Nephron progenitor cell (in vitro differentiated cells): Measurements from ENCODE around the gene FBXL22.

Experiments used
- DNase-seq: peaks from one replicate; pipeline ENCODE4 v3.0.0; 2021
- H3K27ac Mint-ChIP-seq: 2 replicates; pipeline ENCODE4 v1.8.0; 2021; ENCODE audit warnings: mild to moderate bottlenecking, moderate library complexity, mixed read lengths
- H3K27me3 Mint-ChIP-seq: 2 replicates; pipeline ENCODE4 v1.8.0; 2021; ENCODE audit warnings: mild to moderate bottlenecking, low read depth, mixed read lengths; ENCODE audit not compliant: poor library complexity
- H3K36me3 Mint-ChIP-seq: 2 replicates; pipeline ENCODE4 v1.8.0; 2021; ENCODE audit warnings: low read depth, mixed read lengths
- H3K4me1 Mint-ChIP-seq: 2 replicates; pipeline ENCODE4 v1.8.0; 2021; ENCODE audit warnings: mixed read lengths
- H3K4me3 Mint-ChIP-seq: 2 replicates; pipeline ENCODE4 v1.8.0; 2021; ENCODE audit warnings: mild to moderate bottlenecking, moderate library complexity, mixed read lengths
- H3K9me3 Mint-ChIP-seq: 2 replicates; pipeline ENCODE4 v1.8.0; 2021; ENCODE audit warnings: mild to moderate bottlenecking, moderate library complexity, mixed read lengths
- TF ChIP-seq, protein P1 (sequence below): fragments of 200-600 bp; sonication (generic); IDR thresholded peaks from 2 replicates; pipeline ENCODE4 v1.5.0; 2021; ENCODE audit warnings: antibody characterized with exemption

The FBXL22 gene

DNA sequence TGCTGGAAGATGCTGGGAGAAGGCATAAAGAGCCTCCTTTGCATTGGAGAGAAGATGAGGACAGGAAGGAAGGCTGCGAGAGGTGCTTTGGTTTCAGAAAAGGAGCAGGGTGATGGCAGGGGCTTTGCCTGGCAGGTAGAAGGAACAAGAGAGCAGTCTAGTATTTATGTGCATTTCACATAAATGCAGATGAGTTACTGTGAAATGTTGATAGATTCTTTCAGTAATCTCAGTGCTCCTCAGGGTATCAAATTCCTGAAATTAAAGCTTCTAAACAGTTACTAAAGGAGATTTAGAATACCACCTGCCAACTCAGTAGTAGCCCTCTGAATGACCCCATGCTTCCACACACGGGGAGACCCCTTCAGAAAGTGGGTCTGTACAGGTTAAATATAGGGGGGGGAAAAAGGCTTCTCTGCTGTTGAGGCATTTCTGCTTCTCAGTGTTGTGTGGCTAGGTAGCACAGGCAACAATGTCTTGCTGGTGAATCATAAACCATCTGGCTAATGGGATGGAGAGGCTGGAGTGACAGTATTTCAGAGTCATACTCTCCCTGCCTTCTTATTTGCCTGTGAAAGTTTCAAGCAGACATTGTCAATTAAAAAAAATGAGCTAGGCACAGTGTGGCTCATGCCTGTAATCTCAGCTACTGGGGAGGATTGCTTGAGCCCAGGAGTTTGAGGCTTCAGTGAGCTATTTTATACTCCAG is 14.3 kb upstream of the FBXL22 start:
- H3K4me3 Mint-ChIP-seq: no peak overlapping the region
- TF ChIP-seq, protein P1, sequence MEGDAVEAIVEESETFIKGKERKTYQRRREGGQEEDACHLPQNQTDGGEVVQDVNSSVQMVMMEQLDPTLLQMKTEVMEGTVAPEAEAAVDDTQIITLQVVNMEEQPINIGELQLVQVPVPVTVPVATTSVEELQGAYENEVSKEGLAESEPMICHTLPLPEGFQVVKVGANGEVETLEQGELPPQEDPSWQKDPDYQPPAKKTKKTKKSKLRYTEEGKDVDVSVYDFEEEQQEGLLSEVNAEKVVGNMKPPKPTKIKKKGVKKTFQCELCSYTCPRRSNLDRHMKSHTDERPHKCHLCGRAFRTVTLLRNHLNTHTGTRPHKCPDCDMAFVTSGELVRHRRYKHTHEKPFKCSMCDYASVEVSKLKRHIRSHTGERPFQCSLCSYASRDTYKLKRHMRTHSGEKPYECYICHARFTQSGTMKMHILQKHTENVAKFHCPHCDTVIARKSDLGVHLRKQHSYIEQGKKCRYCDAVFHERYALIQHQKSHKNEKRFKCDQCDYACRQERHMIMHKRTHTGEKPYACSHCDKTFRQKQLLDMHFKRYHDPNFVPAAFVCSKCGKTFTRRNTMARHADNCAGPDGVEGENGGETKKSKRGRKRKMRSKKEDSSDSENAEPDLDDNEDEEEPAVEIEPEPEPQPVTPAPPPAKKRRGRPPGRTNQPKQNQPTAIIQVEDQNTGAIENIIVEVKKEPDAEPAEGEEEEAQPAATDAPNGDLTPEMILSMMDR: no peak
- peak overlapping the region; percentile 4 for H3K27ac Mint-ChIP-seq
- peaks cover 35% of the 10 kb centered on the region for H3K9me3 Mint-ChIP-seq
- H3K36me3 Mint-ChIP-seq: peaks cover 78% of the 10 kb centered on the region
- no peak for DNase-seq
- H3K27me3 Mint-ChIP-seq: no peaks in the 10 kb centered on the region
- no peaks in the 10 kb centered on the region for H3K4me1 Mint-ChIP-seq

DNA sequence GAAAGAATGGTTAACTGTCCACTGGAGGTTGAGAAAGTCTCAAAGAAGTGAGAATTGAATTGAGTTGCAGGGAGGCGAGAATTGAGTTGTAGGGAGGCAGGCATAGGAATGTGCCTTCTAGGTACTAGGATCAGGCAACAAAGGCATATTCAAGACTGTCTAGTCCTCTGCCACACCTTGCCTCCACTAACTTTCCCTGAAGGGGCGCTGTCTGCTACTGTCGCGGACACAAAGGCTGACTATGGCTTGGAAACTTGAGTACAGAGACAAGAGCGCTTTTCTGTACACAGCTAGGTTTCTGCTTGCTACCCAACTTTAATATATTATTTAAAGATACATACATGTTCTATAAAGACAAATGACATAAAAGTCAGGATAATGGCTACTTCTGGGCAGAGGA is 10.4 kb upstream of the FBXL22 start:
- Mint-ChIP-seq H3K27me3 (no peaks in the 10 kb centered on the region), H3K4me1 (no peaks in the 10 kb centered on the region), H3K36me3 (peaks cover 96% of the 10 kb centered on the region), H3K27ac (peak overlapping the region; percentile 25), H3K4me3 (no peak overlapping the region), H3K9me3 (peaks cover 35% of the 10 kb centered on the region)
- DNase-seq: no peak
- TF ChIP-seq, protein P1: no peak

DNA sequence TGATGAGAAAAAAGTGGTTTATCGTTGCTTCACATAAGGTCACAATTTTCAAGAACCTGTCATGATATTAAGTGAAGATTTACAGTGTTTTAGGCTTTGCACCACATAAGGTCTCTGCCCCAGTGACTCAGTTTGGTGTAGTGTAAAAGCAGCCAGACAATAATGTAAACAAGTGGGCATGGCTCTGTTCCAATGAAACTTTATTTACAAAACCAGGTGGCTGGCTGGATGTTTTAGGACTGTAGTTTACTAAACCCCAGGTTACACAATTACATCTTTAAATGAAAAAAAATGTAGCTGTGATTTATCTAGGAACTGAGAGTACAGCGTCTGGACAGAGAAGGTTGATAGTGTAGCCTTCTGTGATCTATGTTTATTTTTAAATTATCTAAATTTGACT is 9.7 kb upstream of the FBXL22 start:
- Mint-ChIP-seq H3K27ac (no peak overlapping the region), H3K4me3 (no peak overlapping the region), H3K4me1 (no peaks in the 10 kb centered on the region), H3K27me3 (no peaks in the 10 kb centered on the region), H3K36me3 (peaks cover 90% of the 10 kb centered on the region), H3K9me3 (peaks cover 33% of the 10 kb centered on the region)
- no peak for DNase-seq
- TF ChIP-seq, protein P1: no peak

DNA sequence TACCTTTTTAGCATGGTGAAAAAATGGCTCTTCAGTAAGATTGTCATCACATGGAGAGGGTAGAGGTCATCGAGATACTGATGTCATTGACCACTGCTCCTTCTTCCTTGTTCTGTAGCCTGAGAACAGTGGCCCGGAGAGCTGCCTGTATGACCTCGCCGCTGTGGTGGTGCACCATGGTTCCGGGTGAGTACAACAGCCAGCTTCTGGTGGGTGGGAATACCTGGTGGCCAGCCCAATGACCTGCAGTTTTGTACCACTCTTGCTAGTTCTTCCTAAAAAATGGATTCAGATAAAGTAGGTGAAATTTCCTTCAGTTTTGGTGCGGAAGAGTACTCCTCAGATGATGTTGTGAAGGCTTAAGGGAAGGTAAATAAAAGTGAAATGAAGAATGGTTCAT is 8.4 kb upstream of the FBXL22 start:
- H3K27ac Mint-ChIP-seq: peak overlapping the region; percentile 92
- H3K4me3 Mint-ChIP-seq: no peak overlapping the region
- H3K4me1 Mint-ChIP-seq: no peaks in the 10 kb centered on the region
- DNase-seq: no peak
- TF ChIP-seq, protein P1: no peak
- H3K27me3 Mint-ChIP-seq: no peaks in the 10 kb centered on the region
- H3K9me3 Mint-ChIP-seq: peaks cover 22% of the 10 kb centered on the region
- H3K36me3 Mint-ChIP-seq: peaks cover 89% of the 10 kb centered on the region

DNA sequence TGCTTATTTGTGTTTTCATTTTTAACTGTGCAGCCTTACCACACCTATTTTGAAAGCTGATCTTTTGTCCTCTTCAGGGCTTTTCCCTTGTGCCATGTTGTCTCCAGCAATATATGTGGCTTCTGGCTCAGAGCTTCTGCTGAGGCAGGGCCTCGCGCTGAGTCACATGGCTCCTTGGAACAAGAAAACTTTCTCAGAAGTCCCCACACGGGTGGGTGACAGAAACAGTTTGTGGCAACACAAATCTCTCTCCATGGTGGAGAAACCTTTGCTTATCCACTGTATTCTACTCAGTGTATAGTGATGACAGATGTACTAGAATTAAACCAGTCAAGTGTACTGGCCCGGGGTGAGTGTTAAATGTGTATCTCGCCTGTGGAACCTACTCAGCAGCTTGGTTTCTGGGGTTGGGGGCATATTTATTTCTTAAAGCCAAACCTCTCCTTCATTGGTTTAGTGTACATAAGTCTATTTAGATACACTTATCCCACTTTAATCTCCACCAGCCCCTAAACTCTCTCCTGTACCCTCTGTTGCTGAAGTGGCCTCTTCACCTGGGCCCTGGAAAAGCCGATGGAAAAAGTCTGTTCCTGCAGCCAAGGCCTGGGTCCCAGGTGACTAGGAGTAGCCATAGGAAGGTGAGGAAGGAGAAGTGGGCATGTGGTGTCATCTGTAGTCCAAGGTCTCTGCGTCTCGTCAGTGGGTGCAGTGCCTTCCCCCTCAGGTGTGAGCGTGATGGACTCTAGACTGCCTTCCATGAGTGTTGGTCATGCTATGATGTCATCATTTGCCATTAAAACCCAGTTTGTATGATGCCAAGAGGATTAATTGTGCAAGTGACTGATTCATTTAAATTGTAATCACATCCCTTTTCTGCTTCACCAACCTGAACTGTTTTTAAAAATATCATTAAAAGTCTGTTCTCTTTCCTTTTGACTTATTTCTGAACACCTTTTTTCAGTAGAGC is 3.2 kb upstream of the FBXL22 start:
- TF ChIP-seq, protein P1: no peak
- H3K27ac Mint-ChIP-seq: no peak overlapping the region
- no peak overlapping the region for H3K4me3 Mint-ChIP-seq
- no peaks in the 10 kb centered on the region for H3K9me3 Mint-ChIP-seq
- no peak for DNase-seq
- peaks cover 33% of the 10 kb centered on the region for H3K4me1 Mint-ChIP-seq
- H3K27me3 Mint-ChIP-seq: peaks cover 4% of the 10 kb centered on the region
- H3K36me3 Mint-ChIP-seq: peaks cover 51% of the 10 kb centered on the region
